SK-N-SH (cell line): ENCODE data around the gene HOXA4. TPM values are rescaled to one million over a fixed set of nuclear protein-coding genes. Genes with fewer than 3 reads are reported as not detected.

ENCODE experiments used
- CTCF ChIA-PET: fragments of 300-600, 350-600 bp; formaldehyde crosslinking; extraction: SDS; loops from one replicate; lab custom pipeline; 2021; lab: Yijun Ruan, JAX
- POLR2A ChIA-PET: fragments of 350-600 bp; sonication (Branson Sonifier 250); formaldehyde crosslinking; extraction: SDS; loops from one replicate; lab custom pipeline; 2020; ENCODE audit warnings: antibody characterized with exemption, inconsistent platforms; lab: Yijun Ruan, JAX
- DNase-seq: peaks from one replicate; pipeline ENCODE4 v3.0.0; 2012
- H2AFZ ChIP-seq: fragments of 200-600 bp; sonication (generic); 2 replicates; pipeline ENCODE4 v1.8.1; 2016; ENCODE audit warnings: antibody characterized with exemption, mild to moderate bottlenecking, low read depth
- H3F3A ChIP-seq: fragments of 200-600 bp; sonication (generic); replicated peaks from 2 replicates; pipeline ENCODE3; 2016; ENCODE audit warnings: antibody characterized with exemption, mild to moderate bottlenecking; ENCODE audit not compliant: insufficient read depth
- H3K27ac ChIP-seq, 2 experiments: fragments of 200-500 bp in 1 of 2; fragments of 200-600 bp in 1 of 2; sonication (Bioruptor generic) in 1 of 2; sonication (generic), shearing (Covaris generic) in 1 of 2; 2 replicates each; pipeline versions ENCODE4 v1.5.1 to v1.6.1; 2014 to 2016; ENCODE audit warnings: low read depth in 2 of 2, inconsistent platforms in 1 of 2, low read length in 1 of 2, mild to moderate bottlenecking in 1 of 2, mixed read lengths in 1 of 2
- H3K27me3 ChIP-seq: fragments of 200-600 bp; sonication (generic), shearing (Covaris generic); 2 replicates; pipeline ENCODE4 v1.6.1; 2016; ENCODE audit warnings: mixed run types; ENCODE audit not compliant: insufficient read depth
- H3K36me3 ChIP-seq, 2 experiments: fragments of 200-500 bp in 1 of 2; fragments of 200-600 bp in 1 of 2; sonication (Bioruptor generic) in 1 of 2; sonication (generic) in 1 of 2; replicated peaks in 1 of 2; 2 replicates each; pipeline versions ENCODE3 to v1.5.1; 2014 to 2016; ENCODE audit warnings: low read length in 1 of 2, mild to moderate bottlenecking in 1 of 2; ENCODE audit not compliant: insufficient read depth in 2 of 2, control insufficient read depth in 1 of 2
- H3K4me1 ChIP-seq, 2 experiments: fragments of 200-500 bp in 1 of 2; fragments of 200-600 bp in 1 of 2; sonication (Bioruptor generic) in 1 of 2; sonication (generic), shearing (Covaris generic) in 1 of 2; 2 replicates each; pipeline versions ENCODE4 v1.5.1 to v1.6.1; 2014 to 2016; ENCODE audit warnings: low read depth in 1 of 2, low read length in 1 of 2, mixed run types in 1 of 2; ENCODE audit not compliant: insufficient read depth in 2 of 2, control insufficient read depth in 1 of 2
- H3K4me2 ChIP-seq: fragments of 200-600 bp; sonication (generic), shearing (Covaris generic); 2 replicates; pipeline ENCODE4 v1.6.1; 2017; ENCODE audit warnings: mixed run types
- H3K4me3 ChIP-seq, 2 experiments: fragments of 200-500 bp in 1 of 2; fragments of 200-600 bp in 1 of 2; sonication (Bioruptor generic) in 1 of 2; sonication (generic), shearing (Covaris generic) in 1 of 2; 2 replicates each; pipeline versions ENCODE4 v1.5.1 to v1.8.1; 2014 to 2016; ENCODE audit warnings: low read depth in 2 of 2, inconsistent platforms in 1 of 2, low read length in 1 of 2, mild to moderate bottlenecking in 1 of 2, mixed read lengths in 1 of 2, moderate library complexity in 1 of 2
- H3K79me2 ChIP-seq: fragments of 200-600 bp; sonication (generic); 2 replicates; pipeline ENCODE4 v1.8.1; 2017; ENCODE audit warnings: mild to moderate bottlenecking; ENCODE audit not compliant: insufficient read depth
- H3K9ac ChIP-seq: fragments of 200-600 bp; sonication (generic); 2 replicates; pipeline ENCODE4 v1.6.1; 2017; ENCODE audit warnings: mixed run types
- H3K9me2 ChIP-seq: fragments of 200-600 bp; sonication (generic); 2 replicates; pipeline ENCODE4 v1.6.1; 2017; ENCODE audit warnings: mixed run types
- H3K9me3 ChIP-seq: fragments of 200-600 bp; sonication (generic); 2 replicates; pipeline ENCODE4 v1.6.1; 2017; ENCODE audit warnings: mixed run types, mild to moderate bottlenecking, moderate library complexity
- H4K20me1 ChIP-seq: fragments of 200-600 bp; sonication (generic); 2 replicates; pipeline ENCODE4 v1.6.1; 2017; ENCODE audit warnings: mild to moderate bottlenecking, mixed run types; ENCODE audit not compliant: insufficient read depth
- CHD2 ChIP-seq: fragments of 150-350 bp; IDR thresholded peaks from 2 replicates; pipeline ENCODE4 v1.6.1; 2018; ENCODE audit warnings: low read length; ENCODE audit not compliant: partially characterized antibody
- EZH2phosphoT487 ChIP-seq: fragments of 200-600 bp; sonication (generic); IDR thresholded peaks from 2 replicates; pipeline ENCODE4 v1.6.1; 2017; ENCODE audit warnings: low read depth, mixed run types, mild to moderate bottlenecking, antibody characterized with exemption, moderate library complexity, borderline replicate concordance
- NRF1 ChIP-seq: IDR thresholded peaks from 2 replicates; pipeline ENCODE4 v1.6.1; 2012; ENCODE audit warnings: low read depth, mild to moderate bottlenecking, low read length
- RCOR1 ChIP-seq: fragments of 150-350 bp; IDR thresholded peaks from 2 replicates; pipeline ENCODE4 v1.6.1; 2017; ENCODE audit warnings: antibody characterized with exemption, low read length
- TCF12 ChIP-seq: IDR thresholded peaks from 2 replicates; pipeline ENCODE4 v1.4.0; 2012
- TEAD4 ChIP-seq: IDR thresholded peaks from 2 replicates; pipeline ENCODE4 v1.4.0; 2012; ENCODE audit warnings: mild to moderate bottlenecking, borderline replicate concordance; ENCODE audit not compliant: insufficient read depth
- WGBS: methylation state at CpG from one replicate; pipeline ENCODE4 v1.1.6; 2017; ENCODE audit warnings: low lambda C conversion rate; 5-methylcytosine and 5-hydroxymethylcytosine counted together
- polyA plus RNA-seq, 3 experiments: library from polyadenylated mRNA; depleted of rRNA; stranded (reverse); fragments of >200 nt; gene quantifications; 2 replicates each; pipeline ENCODE4 v1.2.3, GENCODE V29; 2012
- TF ChIP-seq, protein P1 (sequence below): IDR thresholded peaks from 2 replicates; pipeline ENCODE4 v1.6.1; 2012; ENCODE audit warnings: mild to moderate bottlenecking, low read depth, low read length, moderate library complexity
- TF ChIP-seq, protein P2 (sequence below): IDR thresholded peaks from 2 replicates; pipeline ENCODE4 v1.4.0; 2012; ENCODE audit warnings: low read depth
- TF ChIP-seq, protein P3 (sequence below): fragments of 150-350 bp; IDR thresholded peaks from 2 replicates; pipeline ENCODE4 v1.6.1; 2017; ENCODE audit warnings: antibody characterized with exemption, low read length, low read depth, borderline replicate concordance
- TF ChIP-seq, protein P4 (sequence below): fragments of 150-350 bp; IDR thresholded peaks from 2 replicates; pipeline ENCODE4 v1.6.1; 2016; ENCODE audit warnings: mild to moderate bottlenecking, low read depth, low read length

The HOXA4 gene
- polyA plus RNA-seq, 1 of the 3 experiments (the other 2 are of a cell fraction) = not detected

DNA sequence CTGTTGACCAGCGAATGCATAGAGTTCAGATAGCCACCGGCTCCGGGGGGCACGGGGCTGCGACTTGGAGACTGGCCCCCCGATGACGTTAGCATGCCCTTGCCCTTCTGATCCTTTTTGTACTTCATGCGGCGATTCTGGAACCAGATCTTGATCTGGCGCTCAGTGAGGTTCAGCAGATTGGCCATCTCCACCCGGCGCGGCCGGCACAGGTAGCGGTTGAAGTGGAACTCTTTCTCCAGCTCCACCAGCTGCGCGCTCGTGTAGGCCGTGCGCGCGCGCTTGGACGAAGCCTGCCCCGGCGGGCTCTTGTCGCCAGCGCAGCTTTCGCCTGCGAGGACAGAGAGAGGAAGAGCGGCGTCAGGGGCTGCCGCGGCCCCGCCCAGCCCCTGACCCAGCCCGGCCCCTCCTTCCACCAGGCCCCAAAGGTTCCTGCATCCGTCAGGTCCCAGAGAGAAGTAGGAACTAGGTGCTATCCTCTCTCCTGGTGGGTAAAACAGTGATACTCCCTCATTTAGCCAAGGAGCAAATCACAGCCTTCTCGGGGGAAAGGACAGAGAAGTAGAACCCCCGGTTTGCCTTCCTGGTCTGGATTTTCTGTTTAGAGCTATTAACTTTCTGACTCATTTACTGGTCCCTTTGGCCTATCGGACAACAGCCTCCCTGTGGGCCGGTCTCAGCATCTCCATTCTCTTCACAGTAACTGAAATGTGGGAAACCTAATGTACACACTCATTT lies 22.0 kb downstream of the HOXA4 start:
- H3K9me2 ChIP-seq = no peaks in the 10 kb centered on the region
- no peak overlapping the region for H3K4me2 ChIP-seq
- DNase-seq = no peak
- CTCF ChIA-PET = interaction anchor here (0.6 to 1.4 kb wide), 2 partner anchors 36 to 76 kb away, joined by 3 to 8 read pairs; partner anchors contain the start of gene HOXA11
- no peak overlapping the region for H3K4me3 ChIP-seq
- no peaks in the 10 kb centered on the region for H3K9me3 ChIP-seq
- H3K9ac ChIP-seq = no peak overlapping the region
- H2AFZ ChIP-seq = no peak overlapping the region
- WGBS = 11% methylated on average over 35 of the region's 41 CpGs
- TF ChIP-seq CHD2 (no peak), NRF1 (no peak), EZH2phosphoT487 (no peak), RCOR1 (no peak), TEAD4 (no peak), TCF12 (no peak)
- TF ChIP-seq, protein P1, sequence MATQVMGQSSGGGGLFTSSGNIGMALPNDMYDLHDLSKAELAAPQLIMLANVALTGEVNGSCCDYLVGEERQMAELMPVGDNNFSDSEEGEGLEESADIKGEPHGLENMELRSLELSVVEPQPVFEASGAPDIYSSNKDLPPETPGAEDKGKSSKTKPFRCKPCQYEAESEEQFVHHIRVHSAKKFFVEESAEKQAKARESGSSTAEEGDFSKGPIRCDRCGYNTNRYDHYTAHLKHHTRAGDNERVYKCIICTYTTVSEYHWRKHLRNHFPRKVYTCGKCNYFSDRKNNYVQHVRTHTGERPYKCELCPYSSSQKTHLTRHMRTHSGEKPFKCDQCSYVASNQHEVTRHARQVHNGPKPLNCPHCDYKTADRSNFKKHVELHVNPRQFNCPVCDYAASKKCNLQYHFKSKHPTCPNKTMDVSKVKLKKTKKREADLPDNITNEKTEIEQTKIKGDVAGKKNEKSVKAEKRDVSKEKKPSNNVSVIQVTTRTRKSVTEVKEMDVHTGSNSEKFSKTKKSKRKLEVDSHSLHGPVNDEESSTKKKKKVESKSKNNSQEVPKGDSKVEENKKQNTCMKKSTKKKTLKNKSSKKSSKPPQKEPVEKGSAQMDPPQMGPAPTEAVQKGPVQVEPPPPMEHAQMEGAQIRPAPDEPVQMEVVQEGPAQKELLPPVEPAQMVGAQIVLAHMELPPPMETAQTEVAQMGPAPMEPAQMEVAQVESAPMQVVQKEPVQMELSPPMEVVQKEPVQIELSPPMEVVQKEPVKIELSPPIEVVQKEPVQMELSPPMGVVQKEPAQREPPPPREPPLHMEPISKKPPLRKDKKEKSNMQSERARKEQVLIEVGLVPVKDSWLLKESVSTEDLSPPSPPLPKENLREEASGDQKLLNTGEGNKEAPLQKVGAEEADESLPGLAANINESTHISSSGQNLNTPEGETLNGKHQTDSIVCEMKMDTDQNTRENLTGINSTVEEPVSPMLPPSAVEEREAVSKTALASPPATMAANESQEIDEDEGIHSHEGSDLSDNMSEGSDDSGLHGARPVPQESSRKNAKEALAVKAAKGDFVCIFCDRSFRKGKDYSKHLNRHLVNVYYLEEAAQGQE = no peak
- TF ChIP-seq, protein P2, sequence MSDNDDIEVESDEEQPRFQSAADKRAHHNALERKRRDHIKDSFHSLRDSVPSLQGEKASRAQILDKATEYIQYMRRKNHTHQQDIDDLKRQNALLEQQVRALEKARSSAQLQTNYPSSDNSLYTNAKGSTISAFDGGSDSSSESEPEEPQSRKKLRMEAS = no peak
- TF ChIP-seq, protein P3, sequence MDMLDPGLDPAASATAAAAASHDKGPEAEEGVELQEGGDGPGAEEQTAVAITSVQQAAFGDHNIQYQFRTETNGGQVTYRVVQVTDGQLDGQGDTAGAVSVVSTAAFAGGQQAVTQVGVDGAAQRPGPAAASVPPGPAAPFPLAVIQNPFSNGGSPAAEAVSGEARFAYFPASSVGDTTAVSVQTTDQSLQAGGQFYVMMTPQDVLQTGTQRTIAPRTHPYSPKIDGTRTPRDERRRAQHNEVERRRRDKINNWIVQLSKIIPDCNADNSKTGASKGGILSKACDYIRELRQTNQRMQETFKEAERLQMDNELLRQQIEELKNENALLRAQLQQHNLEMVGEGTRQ = no peak
- TF ChIP-seq, protein P4, sequence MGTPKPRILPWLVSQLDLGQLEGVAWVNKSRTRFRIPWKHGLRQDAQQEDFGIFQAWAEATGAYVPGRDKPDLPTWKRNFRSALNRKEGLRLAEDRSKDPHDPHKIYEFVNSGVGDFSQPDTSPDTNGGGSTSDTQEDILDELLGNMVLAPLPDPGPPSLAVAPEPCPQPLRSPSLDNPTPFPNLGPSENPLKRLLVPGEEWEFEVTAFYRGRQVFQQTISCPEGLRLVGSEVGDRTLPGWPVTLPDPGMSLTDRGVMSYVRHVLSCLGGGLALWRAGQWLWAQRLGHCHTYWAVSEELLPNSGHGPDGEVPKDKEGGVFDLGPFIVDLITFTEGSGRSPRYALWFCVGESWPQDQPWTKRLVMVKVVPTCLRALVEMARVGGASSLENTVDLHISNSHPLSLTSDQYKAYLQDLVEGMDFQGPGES = no peak
- TF ChIP-seq, all 33 proteins: peak for 0
- H3K79me2 ChIP-seq = no peaks in the 10 kb centered on the region
- POLR2A ChIA-PET = no interaction called here
- no peaks in the 10 kb centered on the region for H3K36me3 ChIP-seq
- H4K20me1 ChIP-seq = no peaks in the 10 kb centered on the region
- H3F3A ChIP-seq = peaks cover 5% of the 10 kb centered on the region
- no peaks in the 10 kb centered on the region; a peak in 1 of 4 replicates for H3K4me1 ChIP-seq
- no peak overlapping the region for H3K27ac ChIP-seq
- peaks cover 99% of the 10 kb centered on the region for H3K27me3 ChIP-seq
